Left lung (tissue), 10 donors: Measurements from ENCODE around the gene SNF8. TPM values are rescaled to one million over a fixed set of nuclear protein-coding genes. Genes with fewer than 3 reads are reported as not detected.

Source experiments
- ATAC-seq: fragments of 200-7000 bp; cut with Tn5 transposase; one replicate; pipeline ENCODE4 v1.9.1; 2020; ENCODE audit warnings: moderate library complexity
- DNase-seq, 4 donors: peaks; one replicate each; pipeline ENCODE4 v3.0.0-alpha.2; 2013 to 2020
- H3K27ac ChIP-seq, 2 donors: fragments of 200-600 bp; sonication (generic) in 1 of 2; one replicate each; pipeline versions ENCODE4 v1.5.0 to v1.8.0; 2020 to 2021
- H3K27me3 ChIP-seq, 2 donors: fragments of 200-600 bp; sonication (generic) in 1 of 2; one replicate each; pipeline versions ENCODE4 v1.5.0 to v1.8.0; 2020 to 2021
- H3K36me3 ChIP-seq, 2 donors: fragments of 200-600 bp; sonication (generic) in 1 of 2; one replicate each; pipeline versions ENCODE4 v1.5.0 to v1.8.0; 2020 to 2021
- H3K4me1 ChIP-seq, 2 donors: fragments of 200-600 bp; one replicate each; pipeline ENCODE4 v1.8.0; 2021
- H3K4me3 ChIP-seq, 2 donors: fragments of 200-600 bp; sonication (generic) in 1 of 2; one replicate each; pipeline versions ENCODE4 v1.5.0 to v1.8.0; 2020 to 2021; ENCODE audit warnings: mild to moderate bottlenecking in 1 of 2
- H3K9me3 ChIP-seq, 2 donors: fragments of 200-600 bp; sonication (generic) in 1 of 2; one replicate each; pipeline versions ENCODE4 v1.5.0 to v1.8.0; 2020 to 2021
- intact Hi-C, 2 donors: fragments of 100-400 bp; cut with DNase I; formaldehyde crosslinking; loops; one replicate each; pipeline versions ENCODE4 v1.11.2 to v1.14.2; 2022
- polyA plus RNA-seq, 6 donors: library from polyadenylated mRNA; unstranded; fragments of 120-200 nt; gene quantifications; one replicate each; pipeline ENCODE4 v1.2.1, GENCODE V29; 2013; ENCODE audit not compliant: insufficient read length in 6 of 6
- total RNA-seq, 2 donors: library from RNA; stranded (reverse); fragmentation: NEBNext Ultra II Directional; extraction: Animal tissue kit (Norgen Biotek cat#: 25700); gene quantifications; one replicate each; pipeline ENCODE4 v1.2.1, GENCODE V29; 2021
- TF ChIP-seq, protein P1 (sequence below), 2 donors: fragments of 200-600 bp; sonication (generic) in 1 of 2; IDR thresholded peaks; one replicate each; pipeline versions ENCODE4 v1.5.0 to v1.8.0; 2021; ENCODE audit warnings: antibody characterized with exemption in 2 of 2
- donor health status: DM: no; HTN: yes; CAD: no.
- donor health status: DM: no; HTN: no; CAD: no.

SNF8 gene
- total and polyA plus RNA-seq, 8 donors, result 80.7 to 109 (median 89.2) TPM

DNA sequence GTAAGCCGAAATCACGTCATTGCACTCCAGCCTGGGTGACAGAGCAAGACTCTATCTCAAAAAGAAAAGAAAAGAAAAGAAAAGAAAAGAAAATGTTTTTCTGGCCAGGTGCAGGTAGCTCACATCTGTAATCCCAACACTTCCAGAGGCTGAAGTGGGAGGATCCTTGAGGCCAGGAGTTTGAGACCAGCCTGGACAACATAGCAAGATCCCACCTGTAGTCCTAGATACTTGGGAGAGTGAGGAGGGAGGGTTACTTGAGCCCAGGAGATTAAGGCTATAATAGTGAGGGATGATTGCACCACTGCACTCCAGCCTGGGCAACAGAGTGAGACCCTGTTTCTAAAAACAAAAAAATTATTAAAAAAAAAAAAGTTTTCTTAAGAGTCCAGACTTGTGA, 54.6 kb downstream of the SNF8 start:
- intact Hi-C loops, result no loop called here
- TF ChIP-seq, protein P1, sequence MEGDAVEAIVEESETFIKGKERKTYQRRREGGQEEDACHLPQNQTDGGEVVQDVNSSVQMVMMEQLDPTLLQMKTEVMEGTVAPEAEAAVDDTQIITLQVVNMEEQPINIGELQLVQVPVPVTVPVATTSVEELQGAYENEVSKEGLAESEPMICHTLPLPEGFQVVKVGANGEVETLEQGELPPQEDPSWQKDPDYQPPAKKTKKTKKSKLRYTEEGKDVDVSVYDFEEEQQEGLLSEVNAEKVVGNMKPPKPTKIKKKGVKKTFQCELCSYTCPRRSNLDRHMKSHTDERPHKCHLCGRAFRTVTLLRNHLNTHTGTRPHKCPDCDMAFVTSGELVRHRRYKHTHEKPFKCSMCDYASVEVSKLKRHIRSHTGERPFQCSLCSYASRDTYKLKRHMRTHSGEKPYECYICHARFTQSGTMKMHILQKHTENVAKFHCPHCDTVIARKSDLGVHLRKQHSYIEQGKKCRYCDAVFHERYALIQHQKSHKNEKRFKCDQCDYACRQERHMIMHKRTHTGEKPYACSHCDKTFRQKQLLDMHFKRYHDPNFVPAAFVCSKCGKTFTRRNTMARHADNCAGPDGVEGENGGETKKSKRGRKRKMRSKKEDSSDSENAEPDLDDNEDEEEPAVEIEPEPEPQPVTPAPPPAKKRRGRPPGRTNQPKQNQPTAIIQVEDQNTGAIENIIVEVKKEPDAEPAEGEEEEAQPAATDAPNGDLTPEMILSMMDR (IDR thresholded peaks at IDR 0.05), result no peak
- ATAC-seq (no peak), DNase-seq (no peak)
- Histone ChIP-seq H3K27me3 (no peaks in the 10 kb centered on the region), H3K4me1 (peaks cover 8 to 17% of the 10 kb centered on the region in 2 donors), H3K36me3 (peaks cover 0 to 4% of the 10 kb centered on the region in 2 donors), H3K9me3 (no peaks in the 10 kb centered on the region), H3K27ac (no peak overlapping the region), H3K4me3 (no peak overlapping the region)

DNA sequence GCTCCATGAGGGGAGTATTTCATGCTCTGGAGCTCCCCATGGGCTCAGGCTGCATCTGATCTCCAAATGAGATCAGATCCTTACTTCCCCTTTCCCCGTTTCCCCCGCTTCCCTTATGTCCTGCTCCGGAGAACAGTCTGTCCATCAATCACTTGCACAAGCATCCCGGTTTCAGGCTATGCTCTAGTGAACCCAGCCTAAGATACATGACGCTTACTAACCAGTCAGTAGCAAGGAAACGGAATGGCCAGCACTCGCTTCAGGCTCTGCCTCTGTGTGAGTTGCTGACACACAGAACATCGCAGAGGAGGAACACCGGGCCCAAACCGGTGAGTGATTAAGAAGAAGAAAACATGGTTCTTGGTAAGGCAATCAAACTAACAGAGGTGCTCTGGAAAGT, 61.5 kb downstream of the SNF8 start:
- DNase-seq (no peak), ATAC-seq (no peak)
- no peak overlapping the region for H3K27ac ChIP-seq
- H3K36me3 ChIP-seq, result no peaks in the 10 kb centered on the region
- peaks cover 0 to 13% of the 10 kb centered on the region in 2 donors for H3K4me1 ChIP-seq
- TF ChIP-seq, protein P1 (IDR thresholded peaks at IDR 0.05), result no peak
- no peaks in the 10 kb centered on the region for H3K27me3 ChIP-seq
- no peak overlapping the region for H3K4me3 ChIP-seq
- intact Hi-C loops, result loop anchor here (10.0 kb wide), 3 partner anchors 78 to 208 kb away; no protein-coding TSS in a partner anchor
- no peaks in the 10 kb centered on the region for H3K9me3 ChIP-seq

DNA sequence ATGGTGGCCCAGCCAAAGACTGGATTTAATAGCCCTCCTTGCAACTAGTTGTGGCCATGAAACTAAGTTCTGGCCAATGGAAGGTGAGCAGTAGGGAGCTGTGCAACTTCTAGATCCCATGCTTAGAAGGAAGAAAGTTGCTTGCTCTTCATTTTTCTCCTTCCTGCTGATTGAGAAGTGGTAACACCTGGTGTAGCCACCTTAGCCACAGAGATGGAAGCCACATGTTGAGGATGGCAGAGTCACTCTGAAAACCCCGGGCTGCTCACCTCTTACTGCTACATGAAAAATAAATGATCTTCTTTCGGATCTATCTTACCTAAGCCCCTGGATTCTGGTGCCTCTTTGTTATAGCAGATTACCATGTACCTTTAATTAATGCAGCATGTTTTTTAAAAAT, 62.4 kb downstream of the SNF8 start:
- DNase-seq (no peak), ATAC-seq (no peak)
- TF ChIP-seq, protein P1 (IDR thresholded peaks at IDR 0.05), result no peak
- no peak overlapping the region for H3K4me3 ChIP-seq
- intact Hi-C loops, result loop anchor here (10.0 kb wide), 3 partner anchors 77 to 207 kb away; no protein-coding TSS in a partner anchor
- H3K9me3 ChIP-seq, result no peaks in the 10 kb centered on the region
- H3K27me3 ChIP-seq, result no peaks in the 10 kb centered on the region
- no peak overlapping the region for H3K27ac ChIP-seq
- no peaks in the 10 kb centered on the region for H3K36me3 ChIP-seq
- H3K4me1 ChIP-seq, result peaks cover 0 to 13% of the 10 kb centered on the region in 2 donors

Other genes starting within 250 kb of the SNF8 start
- not detected for gene PRAC1, start 222.3 kb downstream of the SNF8 start, total RNA-seq
- not detected for gene PRAC1, start 222.3 kb downstream of the SNF8 start, polyA plus RNA-seq
- not detected for gene PRAC2, start 221.7 kb downstream of the SNF8 start, total RNA-seq
- gene PRAC2, start 221.7 kb downstream of the SNF8 start, polyA plus RNA-seq, result not detected
- not detected for gene HOXB13, start 216.1 kb downstream of the SNF8 start, total RNA-seq
- not detected for gene HOXB13, start 216.1 kb downstream of the SNF8 start, polyA plus RNA-seq
- 1 to 10 TPM in 1 of 2 donors, under 1 TPM in 1; 0.35 to 1.3 TPM for gene TTLL6, start 127.6 kb downstream of the SNF8 start, total RNA-seq
- 1 to 10 TPM in 4 of 6 donors, under 1 TPM in 2; 0.50 to 2.4 (median 1.7) TPM for gene TTLL6, start 127.6 kb downstream of the SNF8 start, polyA plus RNA-seq
- gene CALCOCO2, start 113.8 kb downstream of the SNF8 start, total RNA-seq, result 100 to 1,000 TPM; 116 to 128 TPM
- gene CALCOCO2, start 113.8 kb downstream of the SNF8 start, polyA plus RNA-seq, result 100 to 1,000 TPM; 105 to 132 (median 114) TPM
- 10 to 100 TPM; 56.6 to 83.3 TPM for gene ATP5MC1, start 52.1 kb downstream of the SNF8 start, total RNA-seq
- gene ATP5MC1, start 52.1 kb downstream of the SNF8 start, polyA plus RNA-seq, result 10 to 100 TPM; 79.1 to 97.1 (median 89.1) TPM
- 10 to 100 TPM; 65.8 to 70.3 TPM for gene UBE2Z, start 36.4 kb downstream of the SNF8 start, total RNA-seq
- gene UBE2Z, start 36.4 kb downstream of the SNF8 start, polyA plus RNA-seq, result 100 to 1,000 TPM in 4 of 6 donors, 10 to 100 TPM in 2; 99.5 to 108 (median 102) TPM
- gene GIP, start 23.8 kb upstream of the SNF8 start, total RNA-seq, result not detected
- gene GIP, start 23.8 kb upstream of the SNF8 start, polyA plus RNA-seq, result under 1 TPM in 2 of 6 donors, not detected in 4; 0.31 to 0.57 TPM
- under 1 TPM; 0.23 to 0.26 TPM for gene IGF2BP1, start 52.5 kb upstream of the SNF8 start, total RNA-seq
- 10 to 100 TPM; 25.8 to 32.1 (median 29.5) TPM for gene IGF2BP1, start 52.5 kb upstream of the SNF8 start, polyA plus RNA-seq
- under 1 TPM; 0.16 to 0.20 TPM for gene B4GALNT2, start 187.9 kb upstream of the SNF8 start, total RNA-seq
- under 1 TPM; 0.43 to 0.87 (median 0.62) TPM for gene B4GALNT2, start 187.9 kb upstream of the SNF8 start, polyA plus RNA-seq